Testis (tissue), 3 donors: ENCODE measurements around the gene CD74. TPM values are rescaled to one million over a fixed set of nuclear protein-coding genes. Genes with fewer than 3 reads are reported as not detected.

Experiments
- DNase-seq: peaks from one replicate; pipeline ENCODE4 v3.0.0-alpha.2; 2019
- H3K27ac ChIP-seq, 2 donors: fragments of 200-600 bp; sonication (generic); one replicate each; pipeline ENCODE4 v1.5.1; 2019
- H3K27me3 ChIP-seq: fragments of 200-600 bp; sonication (generic); one replicate; pipeline ENCODE4 v1.5.1; 2019
- H3K36me3 ChIP-seq: fragments of 200-600 bp; sonication (generic); one replicate; pipeline ENCODE4 v1.5.1; 2017; ENCODE audit warnings: low read depth; ENCODE audit errors: missing control alignments
- H3K4me1 ChIP-seq: fragments of 200-600 bp; sonication (generic); one replicate; pipeline ENCODE4 v1.5.1; 2019
- H3K4me3 ChIP-seq, 2 donors: fragments of 200-600 bp; sonication (generic); one replicate each; pipeline ENCODE4 v1.5.1; 2017 to 2019
- H3K9me3 ChIP-seq: fragments of 200-600 bp; sonication (generic); one replicate; pipeline ENCODE4 v1.5.1; 2017
- CTCF ChIP-seq, 3 experiments: fragments of 450-650 bp in 2 of 3; fragments of 200-600 bp in 1 of 3; sonication (generic) in 1 of 3; IDR thresholded peaks; one replicate each; pipeline ENCODE4 v1.5.1; 2016 to 2019; ENCODE audit warnings: antibody characterized with exemption in 3 of 3, mild to moderate bottlenecking in 2 of 3, moderate library complexity in 1 of 3
- POLR2A ChIP-seq: fragments of 450-650 bp; IDR thresholded peaks from one replicate; pipeline ENCODE4 v1.6.1; 2017; ENCODE audit warnings: antibody characterized with exemption, mild to moderate bottlenecking, moderate library complexity
- WGBS, 2 donors: methylation state at CpG; one replicate each; pipeline ENCODE4 v1.1.5; 2018; 5-methylcytosine and 5-hydroxymethylcytosine counted together
- intact Hi-C: fragments of 100-400 bp; cut with DNase I; formaldehyde crosslinking; loops from one replicate; pipeline ENCODE4 v1.15.1; 2023; ENCODE audit warnings: low total_unique reads
- polyA plus RNA-seq: library from polyadenylated mRNA; stranded (reverse); fragments of 350-450 nt; fragmentation: Illumina TruSeq; extraction: RNeasy Lipid Tissue Mini Kit (QIAGEN cat#74804); gene quantifications from one replicate; pipeline ENCODE4 v1.2.3, GENCODE V29; 2014; ENCODE audit warnings: low read depth, low replicate concordance; ENCODE audit not compliant: insufficient read depth
- total RNA-seq, 2 donors: library from RNA; depleted of rRNA; stranded (reverse); fragments of >200 nt; gene quantifications; one replicate each; pipeline ENCODE4 v1.2.3, GENCODE V29; 2016

Gene CD74
- total and polyA plus RNA-seq, 3 donors from 2014 or later, result 137 to 1,318 (median 223) TPM

- DNase-seq, result no peak
- intact Hi-C loops, result no loop called here
- WGBS, 2 donors, result 70 to 80% methylated on average over 3 of the region's 3 CpGs
- no peaks in the 10 kb centered on the region for H3K36me3 ChIP-seq
- H3K9me3 ChIP-seq, result no peaks in the 10 kb centered on the region
- no peaks in the 10 kb centered on the region for H3K4me1 ChIP-seq
- no peak overlapping the region for H3K27ac ChIP-seq
- H3K4me3 ChIP-seq, result no peak overlapping the region
- TF ChIP-seq CTCF (IDR thresholded peaks at IDR 0.05), result no peak
- no peak for TF ChIP-seq POLR2A
- H3K27me3 ChIP-seq, result no peaks in the 10 kb centered on the region
These were observed 11.7 kb downstream of the CD74 start for GRCh38 chr5:150401076-150401375.

- 86 to 91% methylated on average over 12 of the region's 12 CpGs for WGBS, 2 donors
- Histone ChIP-seq H3K9me3 (no peaks in the 10 kb centered on the region), H3K36me3 (no peaks in the 10 kb centered on the region), H3K27ac (no peak overlapping the region), H3K4me3 (no peak overlapping the region), H3K27me3 (no peaks in the 10 kb centered on the region), H3K4me1 (no peaks in the 10 kb centered on the region)
- intact Hi-C loops, result no loop called here
- no peak for DNase-seq
- no peak for TF ChIP-seq POLR2A
- TF ChIP-seq CTCF (IDR thresholded peaks at IDR 0.05), result no peak
These were observed 12.2 kb downstream of the CD74 start for GRCh38 chr5:150400316-150401075.

DNA sequence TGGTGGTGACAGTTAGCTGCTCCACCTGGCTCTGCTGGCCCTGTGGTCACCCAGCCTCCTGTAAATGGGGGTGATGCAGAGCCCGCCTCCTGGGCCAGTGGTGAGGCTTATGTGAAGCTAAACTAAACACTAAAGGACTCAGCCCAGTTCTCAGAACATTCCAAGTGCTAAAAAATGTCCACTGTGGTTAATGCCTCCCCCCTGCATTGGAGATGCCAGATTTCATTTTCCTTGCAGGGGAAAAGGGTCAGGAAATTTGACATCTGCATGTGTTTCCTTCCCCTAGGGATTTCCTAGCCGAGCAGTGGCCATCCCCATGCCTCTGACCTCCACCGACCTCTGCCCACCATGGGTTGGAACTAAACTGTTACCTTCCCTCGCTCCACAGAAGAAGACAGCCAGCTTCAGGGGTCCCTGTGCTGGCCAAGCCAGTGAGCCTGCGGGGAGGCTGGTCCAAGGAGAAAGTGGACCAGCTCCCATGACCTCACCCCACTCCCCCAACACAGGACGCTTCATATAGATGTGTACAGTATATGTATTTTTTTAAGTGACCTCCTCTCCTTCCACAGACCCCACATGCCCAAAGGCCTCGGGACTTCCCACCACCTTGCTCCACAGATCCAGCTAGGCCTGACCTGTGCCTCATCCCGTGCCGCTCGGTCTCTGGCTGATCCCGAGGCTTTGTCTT, 13.0 kb downstream of the CD74 start:
- no peak for DNase-seq
- no peaks in the 10 kb centered on the region for H3K36me3 ChIP-seq
- WGBS, 2 donors, result 84 to 89% methylated on average over 11 of the region's 11 CpGs
- no peaks in the 10 kb centered on the region for H3K27me3 ChIP-seq
- intact Hi-C loops, result no loop called here
- no peak overlapping the region for H3K27ac ChIP-seq
- H3K9me3 ChIP-seq, result no peaks in the 10 kb centered on the region
- TF ChIP-seq POLR2A (no peak), CTCF (IDR thresholded peaks at IDR 0.05) (no peak)
- H3K4me3 ChIP-seq, result no peak overlapping the region
- H3K4me1 ChIP-seq, result no peaks in the 10 kb centered on the region

- 64 to 98% methylated on average over 8 to 12 of the region's 12 CpGs for WGBS, 2 donors
- H3K4me3 ChIP-seq, result no peak overlapping the region
- H3K9me3 ChIP-seq, result no peaks in the 10 kb centered on the region
- H3K27ac ChIP-seq, result no peak overlapping the region
- intact Hi-C loops, result no loop called here
- H3K27me3 ChIP-seq, result no peaks in the 10 kb centered on the region
- H3K4me1 ChIP-seq, result no peaks in the 10 kb centered on the region
- DNase-seq, result no peak
- TF ChIP-seq POLR2A, result no peak
- TF ChIP-seq CTCF (IDR thresholded peaks at IDR 0.05), result peak in 1 of 3 experiments; percentile 5
- no peaks in the 10 kb centered on the region for H3K36me3 ChIP-seq
These were observed 13.8 kb downstream of the CD74 start for GRCh38 chr5:150398722-150399523.
